OCI-LY7 (cell line): Measurements from ENCODE around the gene GPSM1. TPM values are rescaled to one million over a fixed set of nuclear protein-coding genes. Genes with fewer than 3 reads are reported as not detected.

Experiments
- BruUV-seq: library from RNA; stranded (reverse); fragments of 400-500 nt; replicated peaks from 2 replicates; lab custom pipeline; 2021; lab: Mats Ljungman, UMichigan
- CTCF ChIA-PET: fragments of 300-600 bp; sonication (Branson Sonifier 250); formaldehyde crosslinking; loops from one replicate; lab custom pipeline; 2022; ENCODE audit warnings: antibody characterized with exemption; ENCODE audit not compliant: unreplicated experiment; lab: Charles Lee
- POLR2A ChIA-PET: fragments of 300-600 bp; sonication (Branson Sonifier 250); formaldehyde crosslinking; loops from one replicate; lab custom pipeline; 2022; ENCODE audit warnings: antibody characterized with exemption; lab: Charles Lee
- DNase-seq: peaks from one replicate; pipeline ENCODE4 v3.0.0-alpha.2; 2015; ENCODE audit warnings: low spot score
- H2AFZ ChIP-seq: fragments of 200-600 bp; sonication (generic), shearing (Covaris generic); 2 replicates; pipeline ENCODE4 v1.6.1; 2014; ENCODE audit warnings: mild to moderate bottlenecking, antibody characterized with exemption, low read length, moderate library complexity
- H3K27ac ChIP-seq: fragments of 200-600 bp; sonication (generic); 2 replicates; pipeline ENCODE4 v1.5.1; 2014; ENCODE audit warnings: mixed run types, low read depth, mild to moderate bottlenecking, moderate library complexity, low read length, inconsistent platforms; ENCODE audit not compliant: poor library complexity, severe bottlenecking
- H3K36me3 ChIP-seq: fragments of 200-600 bp; sonication (generic); 2 replicates; pipeline ENCODE4 v1.6.1; 2014; ENCODE audit warnings: mild to moderate bottlenecking, antibody characterized with exemption, low read length, moderate library complexity, mixed read lengths; ENCODE audit not compliant: insufficient read depth
- H3K4me1 ChIP-seq: fragments of 200-600 bp; sonication (generic); 2 replicates; pipeline ENCODE4 v1.5.1; 2014; ENCODE audit warnings: mild to moderate bottlenecking, low read length; ENCODE audit not compliant: insufficient read depth, poor library complexity, severe bottlenecking
- H3K4me2 ChIP-seq: fragments of 200-600 bp; sonication (generic); 2 replicates; pipeline ENCODE4 v1.6.1; 2014; ENCODE audit warnings: mild to moderate bottlenecking, low read length
- H3K4me3 ChIP-seq: fragments of 200-600 bp; sonication (generic); 2 replicates; pipeline ENCODE4 v1.5.1; 2014; ENCODE audit warnings: mild to moderate bottlenecking, low read depth, low read length; ENCODE audit not compliant: poor library complexity, severe bottlenecking
- H3K79me2 ChIP-seq: fragments of 200-600 bp; sonication (generic); 2 replicates; pipeline ENCODE4 v1.6.1; 2016; ENCODE audit warnings: low read depth, mild to moderate bottlenecking, low read length, moderate library complexity, mixed read lengths; ENCODE audit not compliant: insufficient read depth
- H3K9me2 ChIP-seq: fragments of 200-600 bp; sonication (generic); 2 replicates; pipeline ENCODE4 v1.6.1; 2016; ENCODE audit warnings: mild to moderate bottlenecking, low read length, mixed read lengths; ENCODE audit not compliant: insufficient read depth
- H3K9me3 ChIP-seq: fragments of 200-600 bp; sonication (generic); 2 replicates; pipeline ENCODE4 v1.6.1; 2014; ENCODE audit warnings: mild to moderate bottlenecking, mixed run types, low read length, mixed read lengths
- H4K20me1 ChIP-seq: fragments of 200-600 bp; sonication (generic); 2 replicates; pipeline ENCODE4 v1.6.1; 2014; ENCODE audit warnings: mild to moderate bottlenecking, antibody characterized with exemption, low read length, moderate library complexity, mixed read lengths; ENCODE audit not compliant: insufficient read depth
- CTCF ChIP-seq: fragments of 200-600 bp; sonication (generic); conservative IDR thresholded peaks from 2 replicates; pipeline ENCODE4 v1.5.1; 2014; ENCODE audit warnings: mild to moderate bottlenecking, antibody characterized with exemption, low read length, moderate library complexity, mixed read lengths
- EZH2phosphoT487 ChIP-seq: fragments of 200-600 bp; sonication (generic); IDR thresholded peaks from 2 replicates; pipeline ENCODE4 v1.6.1; 2018; ENCODE audit warnings: low read depth, borderline replicate concordance, mild to moderate bottlenecking, mixed run types, antibody characterized with exemption, low read length, moderate library complexity, mixed read lengths
- intact Hi-C: fragments of 100-400 bp; cut with micrococcal nuclease; formaldehyde crosslinking; loops from one replicate; pipeline ENCODE4 v1.10.0; 2022; ENCODE audit not compliant: unreplicated experiment
- total RNA-seq, 2 experiments: library from RNA; depleted of rRNA in 1 of 2; stranded (reverse); fragments of >200 nt in 1 of 2; shearing (Covaris generic) in 1 of 2; gene quantifications; 2 replicates each; pipeline ENCODE4 v1.2.3, GENCODE V29; 2014 to 2022

GPSM1 gene
- total RNA-seq, 2 experiments from 2014 or later, result not detected

- peaks cover 11% of the 10 kb centered on the region for H3K4me1 ChIP-seq
- no peaks in the 10 kb centered on the region for H3K36me3 ChIP-seq
- TF ChIP-seq CTCF, result no peak
- no peak for TF ChIP-seq EZH2phosphoT487
- no peaks in the 10 kb centered on the region for H4K20me1 ChIP-seq
- no TSS peak for BruUV-seq
- no peaks in the 10 kb centered on the region for H3K9me2 ChIP-seq
- H3K79me2 ChIP-seq, result no peaks in the 10 kb centered on the region
- H3K4me3 ChIP-seq, result no peak overlapping the region
- no peaks in the 10 kb centered on the region for H3K9me3 ChIP-seq
- no peak for DNase-seq
- H3K27ac ChIP-seq, result no peak overlapping the region
- H2AFZ ChIP-seq, result no peak overlapping the region
- CTCF ChIA-PET, result no interaction called here
- POLR2A ChIA-PET, result interaction anchor here (0.6 kb wide), 1 partner anchor 13 kb away, joined by 3 read pairs; no protein-coding TSS in a partner anchor
- H3K4me2 ChIP-seq, result no peak overlapping the region
- intact Hi-C loops, result no loop called here
Measured at GRCh38 chr9:136287960-136288753, 39.2 kb upstream of the GPSM1 start.

- BruUV-seq, result no TSS peak
- DNase-seq, result peak; percentile 41
- Histone ChIP-seq H3K79me2 (no peaks in the 10 kb centered on the region), H3K4me3 (no peak overlapping the region), H3K36me3 (no peaks in the 10 kb centered on the region), H3K4me1 (peaks cover 6% of the 10 kb centered on the region), H4K20me1 (no peaks in the 10 kb centered on the region), H3K9me2 (no peaks in the 10 kb centered on the region), H3K4me2 (no peak overlapping the region), H3K9me3 (no peaks in the 10 kb centered on the region), H2AFZ (peak overlapping the region; percentile 41; the same call in 1 of the 2 replicates), H3K27ac (no peak overlapping the region)
- POLR2A ChIA-PET, result no interaction called here
- TF ChIP-seq EZH2phosphoT487 (no peak), CTCF (peak; percentile 45)
- intact Hi-C loops, result no loop called here
- CTCF ChIA-PET, result interaction anchor here (0.6 kb wide), 1 partner anchor 193 kb away, joined by 3 read pairs; no protein-coding TSS in a partner anchor
Measured at GRCh38 chr9:136289651-136290507, 37.5 kb upstream of the GPSM1 start.
